ENCODE measurements around the gene MOB1A. TPM values are rescaled to one million over a fixed set of nuclear protein-coding genes. Genes with fewer than 3 reads are reported as not detected.
"Not testable (repeated sequence)": the region's sequence is repeated elsewhere in the genome, so short reads cannot be mapped to it uniquely, and the experiment has no call there.

The MOB1A gene
- polyA plus RNA-seq, 3 donors from 2014 or later, result 198 to 215 (median 208) TPM

DNA sequence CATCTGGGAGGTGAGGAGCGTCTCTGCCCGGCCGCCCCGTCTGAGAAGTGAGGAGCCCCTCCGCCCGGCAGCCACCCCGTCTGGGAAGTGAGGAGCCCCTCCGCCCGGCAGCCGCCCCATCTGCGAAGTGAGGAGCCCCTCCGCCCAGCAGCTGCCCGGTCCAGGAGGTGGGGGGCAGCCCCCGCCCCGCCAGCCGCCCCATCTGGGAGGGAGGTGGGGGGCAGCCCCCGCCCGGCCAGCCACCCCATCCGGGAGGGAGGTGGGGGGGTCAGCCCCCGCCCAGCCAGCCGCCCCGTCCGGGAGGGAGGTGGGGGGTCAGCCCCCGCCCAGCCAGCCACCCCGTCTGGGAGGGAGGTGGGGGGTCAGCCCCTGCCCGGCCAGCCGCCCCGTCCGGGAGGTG lies 54.7 kb downstream of the MOB1A start:
- not testable (repeated sequence) for H3K36me3 Mint-ChIP-seq
- peaks cover 11 to 14% of the 10 kb centered on the region in 2 donors for H3K4me1 Mint-ChIP-seq

DNA sequence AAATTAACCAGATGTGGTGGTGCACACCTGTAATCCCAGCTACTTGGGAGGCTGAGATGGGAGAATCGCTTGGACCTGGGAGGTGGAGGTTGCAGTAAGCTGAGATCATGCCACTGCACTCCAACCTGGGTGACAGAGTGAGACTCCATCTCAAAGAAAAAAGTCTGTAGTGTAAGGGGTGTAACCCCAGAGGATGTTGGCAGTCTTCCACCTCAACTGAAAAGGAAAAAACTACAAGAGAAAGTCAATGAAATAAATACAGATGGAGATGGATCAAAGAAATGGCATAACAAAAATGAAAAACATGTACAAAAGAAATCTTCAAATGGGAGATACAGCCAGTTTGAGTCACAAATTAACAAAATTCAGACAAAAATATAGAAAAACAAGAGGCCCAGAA lies 56.8 kb downstream of the MOB1A start:
- not testable (repeated sequence) for DNase-seq; H3K36me3 Mint-ChIP-seq; H3K27ac Mint-ChIP-seq; H3K27me3 Mint-ChIP-seq (ENCODE audit: low read depth in 3 of 3)
- H3K4me3 Mint-ChIP-seq, result peak overlapping the region in 4 of 5 donors; percentile 33 to 92 (median 48)
- peaks cover 0 to 24% (median 9%) of the 10 kb centered on the region in 6 donors for H3K9me3 Mint-ChIP-seq
- peaks cover 11 to 14% of the 10 kb centered on the region in 2 donors for H3K4me1 Mint-ChIP-seq

More for the DNA sequence above, 54.7 kb downstream of the MOB1A start:
- peaks cover 0 to 24% (median 9%) of the 10 kb centered on the region in 6 donors for H3K9me3 Mint-ChIP-seq
- not testable (repeated sequence) for H3K27me3 Mint-ChIP-seq (ENCODE audit: low read depth in 3 of 3); H3K27ac Mint-ChIP-seq; H3K4me3 Mint-ChIP-seq; DNase-seq

DNA sequence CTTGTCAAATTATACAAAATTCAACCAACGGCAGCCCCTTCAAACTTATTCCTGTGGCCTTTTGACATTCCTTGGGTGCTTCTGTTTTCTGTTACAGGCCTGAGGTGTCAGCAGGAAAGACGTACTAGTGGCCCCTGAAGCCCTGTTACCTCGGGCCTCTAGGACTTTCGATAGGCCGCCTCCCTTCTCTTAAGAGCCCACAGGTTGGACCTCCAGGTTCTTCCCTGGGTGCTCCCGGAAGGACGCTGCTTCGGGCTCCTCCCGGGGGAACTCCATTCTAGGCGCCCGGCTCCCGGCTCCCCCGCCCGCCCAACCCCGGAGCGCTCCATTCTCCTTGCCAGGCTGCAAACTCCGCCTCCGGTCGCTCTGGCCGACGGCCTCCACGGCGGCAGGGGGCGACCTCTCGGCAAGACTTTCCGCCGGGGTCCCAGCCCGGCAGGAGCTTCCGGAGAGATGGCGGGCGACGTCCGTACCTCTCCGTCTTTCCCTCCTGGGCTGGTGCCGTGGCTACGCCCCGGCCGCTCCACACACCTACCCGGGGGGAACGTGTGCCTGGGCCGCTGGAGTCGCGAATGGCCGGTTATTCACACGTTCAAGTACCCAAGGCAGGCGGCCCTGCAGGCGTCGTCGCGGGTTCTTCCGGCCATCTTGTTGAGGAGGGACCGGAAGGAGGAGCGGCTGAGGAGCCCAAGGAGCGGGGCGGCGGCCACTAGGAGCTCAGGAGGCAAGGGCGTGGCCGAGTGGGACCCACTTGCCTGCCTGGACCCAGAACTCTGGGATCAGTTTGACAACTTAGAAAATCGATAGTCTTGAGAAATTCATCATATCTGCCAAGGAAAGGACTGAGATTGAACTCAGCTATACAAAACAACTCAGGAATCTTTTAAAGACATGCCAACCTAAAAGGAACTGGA lies 58.5 kb downstream of the MOB1A start:
- Mint-ChIP-seq H3K9me3 (peaks cover 0 to 24% (median 9%) of the 10 kb centered on the region in 6 donors), H3K27ac (peak overlapping the region; percentile 83 to 96 (median 90)), H3K36me3 (peaks cover 4 to 6% (median 5%) of the 10 kb centered on the region in 3 donors), H3K4me3 (peak overlapping the region; percentile 86 to 92 (median 90)), H3K4me1 (peaks cover 11 to 14% of the 10 kb centered on the region in 2 donors), H3K27me3 (ENCODE audit: low read depth in 3 of 3) (peaks cover 4 to 5% (median 5%) of the 10 kb centered on the region in 3 donors)
- DNase-seq, result peak; percentile 77 to 83 (median 83)

DNA sequence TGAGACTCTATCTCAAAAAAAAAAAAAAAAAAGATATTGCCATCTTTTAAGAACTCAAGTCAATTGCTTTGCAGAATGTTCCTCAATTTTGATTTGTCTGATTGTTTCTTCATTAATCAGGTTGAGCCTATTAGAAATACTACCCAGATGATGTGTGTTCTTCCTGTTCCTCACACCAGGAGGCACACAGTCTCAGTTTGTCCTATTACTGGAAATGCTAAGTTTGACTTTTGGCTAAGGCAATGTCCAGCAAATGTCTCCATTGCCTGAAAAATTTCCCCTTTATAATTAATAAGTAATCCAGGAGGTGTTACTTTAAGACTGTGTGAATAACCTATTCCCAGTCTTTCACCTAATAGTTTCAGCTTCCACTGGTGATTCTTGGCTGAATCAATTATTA lies 59.3 kb downstream of the MOB1A start:
- H3K36me3 Mint-ChIP-seq, result peaks cover 4 to 6% (median 5%) of the 10 kb centered on the region in 3 donors
- peak overlapping the region in 1 of 6 donors; percentile 83 for H3K27ac Mint-ChIP-seq
- DNase-seq, result no peak
- H3K4me1 Mint-ChIP-seq, result peaks cover 11 to 14% of the 10 kb centered on the region in 2 donors
- H3K4me3 Mint-ChIP-seq, result peak overlapping the region in 1 of 5 donors; percentile 92
- peaks cover 5 to 6% (median 5%) of the 10 kb centered on the region in 3 donors for H3K27me3 Mint-ChIP-seq (ENCODE audit: low read depth in 3 of 3)
- H3K9me3 Mint-ChIP-seq, result peaks cover 0 to 24% (median 9%) of the 10 kb centered on the region in 6 donors

DNA sequence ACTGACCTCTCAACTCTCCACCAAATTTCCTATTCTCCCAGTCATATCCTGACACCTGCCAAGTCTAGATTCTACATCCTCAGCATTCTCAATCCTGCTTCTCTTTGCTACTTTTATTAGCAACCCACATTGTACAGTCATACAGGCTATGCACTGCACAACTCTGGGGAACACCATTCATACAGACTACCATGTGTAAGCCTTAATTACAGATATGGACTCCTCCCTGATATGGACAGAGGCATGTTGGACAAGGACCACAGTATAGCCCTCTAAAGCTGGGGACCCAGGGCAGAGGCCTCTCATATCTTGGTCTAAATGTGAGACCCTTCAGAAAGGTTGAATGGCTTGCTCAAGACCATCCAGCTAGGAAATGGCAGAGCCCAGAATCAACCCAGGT lies 67.3 kb downstream of the MOB1A start:
- no peaks in the 10 kb centered on the region for H3K9me3 Mint-ChIP-seq
- H3K27ac Mint-ChIP-seq, result no peak overlapping the region
- H3K36me3 Mint-ChIP-seq, result peaks cover 0 to 11% (median 0%) of the 10 kb centered on the region in 3 donors
- no peak for DNase-seq
- no peaks in the 10 kb centered on the region for H3K4me1 Mint-ChIP-seq
- H3K4me3 Mint-ChIP-seq, result no peak overlapping the region
- H3K27me3 Mint-ChIP-seq (ENCODE audit: low read depth in 3 of 3), result peaks cover 0 to 9% (median 5%) of the 10 kb centered on the region in 3 donors

DNA sequence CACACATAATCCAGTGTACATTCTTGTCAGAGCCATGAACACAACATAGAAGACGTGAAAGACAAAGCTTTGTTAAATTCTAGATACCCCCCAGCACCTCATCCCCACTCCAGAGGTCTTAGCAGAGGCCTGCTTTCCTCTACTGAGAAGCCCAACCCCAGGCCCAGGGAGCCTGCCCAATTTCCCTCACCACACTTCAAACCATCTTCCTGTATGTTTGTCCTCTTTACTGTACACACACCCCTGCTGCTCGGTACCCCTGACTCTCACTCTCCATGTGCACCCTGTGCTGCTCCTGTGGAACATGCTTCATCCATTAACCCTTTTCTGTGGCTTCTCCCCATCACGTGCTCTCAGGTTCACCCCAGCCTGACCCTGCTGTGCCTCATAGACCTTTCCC lies 68.1 kb downstream of the MOB1A start:
- H3K4me1 Mint-ChIP-seq, result peaks cover 0 to 2% of the 10 kb centered on the region in 2 donors
- H3K27ac Mint-ChIP-seq, result peak overlapping the region in 2 of 6 donors; percentile 28 to 83
- H3K36me3 Mint-ChIP-seq, result peaks cover 0 to 11% (median 3%) of the 10 kb centered on the region in 3 donors
- H3K9me3 Mint-ChIP-seq, result no peaks in the 10 kb centered on the region
- peaks cover 0 to 9% (median 5%) of the 10 kb centered on the region in 3 donors for H3K27me3 Mint-ChIP-seq (ENCODE audit: low read depth in 3 of 3)
- H3K4me3 Mint-ChIP-seq, result no peak overlapping the region
- DNase-seq, result no peak

DNA sequence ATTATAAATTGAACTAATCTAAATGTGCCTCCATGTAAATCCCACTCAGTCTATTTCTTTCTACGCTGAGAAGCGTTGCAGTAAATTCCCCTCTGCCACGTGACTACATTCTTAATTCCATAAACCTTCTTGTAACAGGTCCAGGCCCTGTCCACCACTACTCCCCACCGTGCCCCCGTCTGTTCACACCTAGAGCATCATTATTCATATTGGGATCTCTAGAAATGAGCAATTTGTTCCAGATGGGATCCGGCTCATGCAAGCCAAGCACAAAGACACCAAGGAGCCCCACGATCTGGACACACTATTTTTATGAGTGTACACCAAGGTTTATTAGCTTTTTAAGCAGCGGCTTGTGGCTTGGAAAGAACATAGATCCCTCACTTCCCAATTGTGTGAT lies 69.1 kb downstream of the MOB1A start:
- Mint-ChIP-seq H3K27ac (peak overlapping the region in 1 of 6 donors; percentile 14), H3K4me3 (no peak overlapping the region), H3K4me1 (peaks cover 4 to 6% of the 10 kb centered on the region in 2 donors), H3K9me3 (no peaks in the 10 kb centered on the region), H3K36me3 (peaks cover 0 to 15% (median 3%) of the 10 kb centered on the region in 3 donors), H3K27me3 (ENCODE audit: low read depth in 3 of 3) (peaks cover 0 to 7% (median 3%) of the 10 kb centered on the region in 3 donors)
- DNase-seq, result no peak

DNA sequence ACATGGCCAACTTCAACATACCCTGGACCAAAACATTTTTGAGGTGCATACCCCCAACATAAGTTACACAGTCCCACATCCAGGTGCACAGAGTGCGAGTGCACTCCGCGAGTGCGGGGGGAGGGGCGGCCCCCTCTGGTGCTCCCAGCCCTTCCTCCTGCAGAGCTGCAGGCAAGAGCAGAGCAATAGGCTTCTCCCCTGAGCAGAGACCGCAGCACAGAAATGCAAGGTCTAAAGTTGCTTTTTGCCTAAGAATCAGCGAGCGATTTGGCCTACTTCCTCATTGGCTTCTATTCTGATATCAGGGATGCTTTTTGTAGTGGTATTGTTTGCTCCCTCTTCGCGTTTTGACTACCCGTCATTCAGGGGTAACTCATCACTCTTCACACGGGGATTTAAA lies 71.6 kb downstream of the MOB1A start:
- Mint-ChIP-seq H3K4me3 (no peak overlapping the region), H3K36me3 (peaks cover 1 to 10% (median 7%) of the 10 kb centered on the region in 3 donors), H3K27me3 (ENCODE audit: low read depth in 3 of 3) (peaks cover 0 to 7% (median 7%) of the 10 kb centered on the region in 3 donors), H3K27ac (peak overlapping the region in 1 of 6 donors; percentile 15), H3K4me1 (peaks cover 15 to 28% of the 10 kb centered on the region in 2 donors), H3K9me3 (no peaks in the 10 kb centered on the region)
- DNase-seq, result no peak

DNA sequence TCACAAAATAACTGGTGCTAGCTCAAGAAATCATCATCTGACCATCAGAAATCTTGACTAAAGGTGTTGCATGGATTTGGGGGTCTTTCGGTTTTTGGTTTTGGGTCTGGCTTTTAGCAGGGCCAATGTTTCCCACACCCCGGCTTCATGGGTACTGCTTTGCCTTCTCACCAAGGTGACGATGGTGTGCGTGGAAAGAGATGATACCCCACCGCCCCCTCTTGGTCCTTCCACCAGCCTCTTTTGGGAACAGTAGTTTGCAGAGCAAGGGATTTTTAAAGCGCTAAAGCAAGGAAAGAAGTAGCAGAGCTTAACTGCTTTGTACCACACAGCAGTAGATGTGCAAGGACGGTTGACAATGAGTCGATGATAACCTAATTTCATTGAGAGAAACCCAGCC lies 73.3 kb downstream of the MOB1A start:
- H3K9me3 Mint-ChIP-seq, result no peaks in the 10 kb centered on the region
- H3K27ac Mint-ChIP-seq, result no peak overlapping the region

DNA sequence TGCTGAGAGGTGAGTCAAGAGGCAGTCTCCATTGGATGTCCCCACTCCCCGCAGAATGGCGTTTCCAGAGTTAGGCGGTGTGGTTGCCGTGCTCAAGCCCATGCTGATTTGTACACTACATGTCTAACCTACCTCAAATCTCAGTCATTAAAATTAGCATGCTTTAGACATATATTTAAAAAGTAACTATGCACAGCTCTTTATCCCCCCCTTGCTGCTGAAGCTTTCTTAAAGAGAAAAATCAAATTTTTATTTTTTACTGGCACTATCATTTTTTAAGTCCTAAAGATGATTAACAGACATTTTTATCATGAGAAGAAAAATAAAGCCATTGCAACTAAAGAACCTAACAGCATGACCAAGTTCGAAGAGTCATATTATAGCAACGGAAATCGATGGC lies 73.8 kb downstream of the MOB1A start:
- no peak overlapping the region for H3K4me3 Mint-ChIP-seq
- peaks cover 0 to 9% (median 3%) of the 10 kb centered on the region in 3 donors for H3K27me3 Mint-ChIP-seq (ENCODE audit: low read depth in 3 of 3)
- no peaks in the 10 kb centered on the region for H3K9me3 Mint-ChIP-seq
- peaks cover 15 to 30% of the 10 kb centered on the region in 2 donors for H3K4me1 Mint-ChIP-seq
- H3K27ac Mint-ChIP-seq, result peak overlapping the region in 2 of 6 donors; percentile 36 to 42
- peak in 1 of 3 donors; percentile 18 for DNase-seq
- peaks cover 3 to 13% (median 4%) of the 10 kb centered on the region in 3 donors for H3K36me3 Mint-ChIP-seq

More for the DNA sequence above, 73.3 kb downstream of the MOB1A start:
- Mint-ChIP-seq H3K36me3 (peaks cover 3 to 10% (median 7%) of the 10 kb centered on the region in 3 donors), H3K27me3 (ENCODE audit: low read depth in 3 of 3) (peaks cover 0 to 8% (median 3%) of the 10 kb centered on the region in 3 donors), H3K4me1 (peaks cover 15 to 30% of the 10 kb centered on the region in 2 donors), H3K4me3 (no peak overlapping the region)
- no peak for DNase-seq

DNA sequence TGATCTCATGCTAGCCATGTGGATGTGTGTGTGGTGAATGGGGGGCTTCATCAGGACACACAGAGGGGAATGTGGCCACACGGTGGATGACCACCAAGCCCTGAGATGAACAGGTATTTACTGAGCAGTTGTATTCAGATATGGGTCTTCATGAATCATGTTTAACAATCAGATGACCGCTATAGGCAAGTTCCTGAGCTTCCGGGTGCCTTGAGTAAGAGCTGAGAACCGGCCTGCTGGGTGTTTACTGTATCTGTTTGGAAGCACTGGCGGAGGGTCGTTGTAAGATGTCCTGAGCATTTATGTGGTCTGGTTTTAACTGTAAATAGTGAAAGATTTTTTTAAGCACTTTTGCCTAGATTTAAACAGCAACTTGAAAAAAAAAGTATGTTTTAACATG lies 74.9 kb downstream of the MOB1A start:
- Mint-ChIP-seq H3K27me3 (ENCODE audit: low read depth in 3 of 3) (peaks cover 0 to 10% (median 5%) of the 10 kb centered on the region in 3 donors), H3K9me3 (no peaks in the 10 kb centered on the region), H3K36me3 (peaks cover 7 to 22% (median 8%) of the 10 kb centered on the region in 3 donors), H3K4me3 (no peak overlapping the region), H3K27ac (peak overlapping the region in 4 of 6 donors; percentile 8 to 40 (median 30)), H3K4me1 (peaks cover 15 to 30% of the 10 kb centered on the region in 2 donors)
- no peak for DNase-seq

All from immature natural killer cell (primary cell).